GDM1 (cell line): Measurements from ENCODE around the gene SYCE1L.
"Not testable (repeated sequence)": the region's sequence is repeated elsewhere in the genome, so short reads cannot be mapped to it uniquely, and the experiment has no call there.

Experiments used
- DNase-seq: peaks from one replicate; lab custom pipeline; 2025; lab: John Stamatoyannopoulos, UW

Gene SYCE1L

DNA sequence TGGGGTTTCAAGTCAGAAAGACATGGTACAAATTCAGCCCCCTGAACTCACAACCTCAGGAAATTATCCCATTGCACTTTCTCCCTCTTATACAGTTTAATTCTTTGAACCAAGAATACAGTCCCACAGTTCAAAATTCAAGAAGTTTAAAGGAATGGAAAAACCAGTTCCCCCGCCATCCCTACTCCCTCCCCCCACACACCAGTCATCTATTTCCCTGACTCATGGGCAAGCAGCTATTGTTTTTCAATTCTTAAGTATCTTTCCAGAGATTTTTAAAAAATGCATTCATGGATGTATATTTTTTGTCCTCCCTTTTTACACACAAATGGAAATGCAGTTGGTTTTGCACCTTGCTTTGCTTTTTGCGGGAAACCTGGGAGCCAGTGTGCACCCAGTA is 7.3 kb downstream of the SYCE1L start:
- no peak for DNase-seq

DNA sequence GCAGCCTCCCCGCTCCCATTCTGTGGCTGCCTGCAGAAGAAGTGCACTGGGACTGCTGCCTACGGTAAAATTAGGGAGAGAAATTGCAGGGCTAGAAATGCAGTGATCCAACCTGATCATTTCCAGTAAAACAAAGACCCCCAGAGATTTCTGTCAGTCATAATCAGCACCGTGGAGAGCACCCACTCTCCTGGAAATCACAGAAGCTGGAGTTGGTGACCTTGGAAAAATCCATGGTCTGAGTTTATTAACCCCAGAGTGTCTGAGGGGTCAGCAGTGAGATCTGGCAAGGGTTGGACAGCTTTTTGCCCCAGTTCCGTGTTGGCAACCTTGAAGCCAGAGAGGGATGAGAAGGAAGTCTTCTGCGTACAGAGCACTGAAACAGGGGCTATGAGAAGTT is 7.8 kb downstream of the SYCE1L start:
- DNase-seq = no peak

DNA sequence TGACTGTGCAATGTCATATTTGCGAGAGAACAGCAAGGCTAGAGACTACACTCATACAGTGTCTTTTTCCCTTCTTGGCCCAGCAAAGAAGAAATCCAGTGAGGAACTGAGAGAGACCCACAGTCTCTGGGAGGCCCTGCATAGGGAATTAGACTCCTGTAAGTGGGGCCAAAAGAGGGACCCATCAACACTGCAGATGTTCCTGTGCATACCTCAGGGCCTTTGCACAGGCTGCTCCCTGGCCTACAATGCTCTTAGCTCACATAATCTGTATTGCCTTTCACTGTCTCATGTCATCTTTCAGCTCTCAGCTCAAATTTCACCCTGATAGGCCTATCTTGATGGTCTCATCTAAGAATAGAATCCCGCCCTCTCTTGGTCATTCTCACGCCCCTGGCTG is 9.2 kb downstream of the SYCE1L start:
- DNase-seq = no peak

DNA sequence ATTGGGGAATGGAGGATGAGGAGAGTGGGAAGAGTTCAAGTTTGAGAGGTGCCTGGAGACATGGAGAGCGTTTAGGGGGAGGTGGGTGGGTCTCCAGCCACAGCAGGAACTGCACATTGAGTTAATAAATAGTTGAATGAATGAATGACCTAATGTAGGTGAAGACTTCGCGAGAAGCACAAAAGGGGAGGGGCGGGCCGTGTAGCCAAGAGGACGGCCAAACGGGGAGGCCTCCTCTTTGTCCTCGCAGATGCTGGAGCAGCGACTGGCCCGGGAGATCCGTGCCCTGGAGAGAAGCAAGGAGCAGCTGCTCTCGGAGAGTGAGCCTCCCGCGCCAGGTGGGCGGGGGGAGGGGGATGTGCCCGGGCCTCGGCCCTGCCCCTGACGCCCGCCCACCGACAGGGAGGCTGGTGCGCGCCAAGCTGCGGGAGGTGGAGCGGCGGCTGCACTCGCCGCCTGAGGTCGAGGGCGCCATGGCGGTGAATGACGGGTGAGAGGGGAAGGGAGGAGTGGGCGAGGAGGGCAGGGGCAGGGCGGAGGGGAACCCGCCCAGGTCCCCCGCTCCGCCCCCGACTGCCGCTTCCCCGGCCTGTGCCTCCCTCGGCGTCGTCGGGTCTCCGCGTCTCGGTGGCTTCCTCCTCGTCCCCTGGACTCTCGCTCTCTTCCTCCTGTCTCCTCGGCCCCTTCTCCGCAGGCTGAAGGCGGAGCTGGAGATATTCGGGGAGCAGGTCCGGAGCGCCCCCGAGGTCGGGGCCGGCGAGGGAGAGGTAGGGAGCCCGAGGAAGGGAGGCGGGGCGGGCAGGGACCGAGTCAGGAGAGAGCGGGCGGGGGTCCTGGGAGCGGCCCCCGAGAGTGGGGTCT is 12.9 kb downstream of the SYCE1L start:
- peak; percentile 11 for DNase-seq

DNA sequence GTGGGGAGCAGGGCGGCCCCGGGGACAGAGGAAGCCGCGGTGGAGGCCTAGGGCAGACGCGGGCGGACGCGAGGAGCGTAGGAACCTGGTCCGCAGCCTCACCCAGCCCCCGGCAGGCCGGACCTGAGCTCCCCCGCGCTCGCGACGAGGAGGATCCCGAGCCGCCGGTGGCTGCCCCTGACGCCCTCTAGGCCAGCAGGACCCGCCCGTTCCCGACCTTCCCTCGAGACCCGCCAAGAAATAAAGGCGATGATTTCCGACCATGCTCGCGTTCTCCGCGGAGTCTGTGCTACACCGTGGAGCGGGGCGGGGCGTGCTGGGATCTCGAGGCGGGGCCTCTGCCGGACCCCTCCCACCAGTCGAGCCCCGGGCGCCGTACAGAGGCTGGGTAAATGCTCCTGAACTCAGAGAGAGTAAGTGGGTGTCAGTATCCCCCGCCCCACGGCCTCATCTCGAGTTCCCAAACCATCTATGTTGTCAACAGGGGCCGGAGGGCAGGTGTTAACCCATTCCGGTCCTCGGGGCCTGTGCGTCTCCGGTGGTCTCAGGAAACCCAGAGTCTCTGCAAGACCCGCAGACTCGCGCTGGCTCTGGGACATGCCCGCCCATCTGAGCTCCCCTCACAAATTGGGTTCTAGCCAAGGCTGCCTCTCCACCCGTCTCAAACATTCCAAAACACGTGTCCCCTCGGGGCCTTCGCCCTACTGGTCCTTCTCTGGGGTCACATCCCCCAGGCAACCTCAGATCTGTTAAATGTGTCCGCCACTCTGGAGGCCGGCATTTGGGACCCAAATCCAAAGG is 13.7 kb downstream of the SYCE1L start:
- peak; percentile 20 for DNase-seq

DNA sequence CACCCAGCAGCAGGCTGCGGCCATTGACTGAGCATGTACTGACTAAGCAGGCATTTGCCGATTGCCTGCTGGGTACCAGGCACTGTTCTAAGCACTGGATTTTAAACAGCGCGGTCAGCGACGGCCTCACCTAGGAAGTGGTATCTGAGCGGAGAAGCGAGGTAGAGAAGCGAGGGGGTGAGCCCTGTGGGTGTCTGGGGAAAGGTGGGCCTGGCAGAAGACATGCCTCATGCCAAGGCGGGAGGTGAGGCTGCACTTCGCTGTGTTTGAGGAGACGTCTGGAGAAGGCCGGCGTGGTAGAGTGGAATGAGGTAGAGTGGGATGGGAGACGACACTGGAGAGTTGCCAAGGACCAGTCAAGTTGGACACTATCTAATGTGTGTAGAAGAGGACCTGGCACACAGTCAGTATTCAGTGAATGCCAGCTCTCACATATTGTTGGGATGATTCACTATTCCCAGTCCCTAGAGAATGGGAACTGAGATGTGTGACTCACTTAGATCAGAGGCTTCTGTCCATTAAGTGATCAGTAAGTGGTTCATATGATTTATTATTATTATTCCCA is 14.4 kb downstream of the SYCE1L start:
- DNase-seq = no peak

DNA sequence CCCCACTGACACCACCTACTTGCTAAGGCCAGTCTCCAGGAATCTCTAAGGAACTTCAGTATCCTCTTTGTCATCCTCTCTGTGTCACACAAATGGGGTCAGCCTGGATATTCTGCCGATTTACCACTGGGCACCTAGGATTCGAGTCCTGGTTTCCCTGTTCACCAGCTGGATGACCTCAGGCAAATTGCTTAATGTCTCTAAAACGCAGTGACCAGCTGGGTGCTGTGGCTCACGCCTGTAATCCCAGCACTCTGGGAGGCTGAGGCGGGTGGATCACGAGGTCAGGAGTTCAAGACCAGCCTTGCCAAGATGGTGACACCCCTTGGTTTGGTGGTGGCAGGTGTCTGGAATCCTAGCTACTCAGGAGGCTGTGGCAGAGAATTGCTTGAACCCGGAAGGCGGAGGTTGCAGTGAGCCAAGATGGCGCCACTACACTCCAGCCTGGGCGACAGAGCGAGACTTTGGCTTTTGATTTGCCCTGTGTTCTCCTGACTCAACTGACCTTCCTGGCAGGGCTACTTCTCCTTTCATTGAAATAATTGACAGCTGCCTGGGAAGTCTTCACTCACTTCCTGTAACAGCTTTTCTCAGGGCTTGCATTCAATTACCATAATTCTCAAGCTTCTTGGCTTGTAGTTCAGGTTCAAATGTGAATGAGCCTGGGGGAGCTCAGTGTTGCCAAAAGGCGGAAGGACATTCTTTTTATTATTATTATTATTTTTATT is 15.4 kb downstream of the SYCE1L start:
- DNase-seq = no peak

DNA sequence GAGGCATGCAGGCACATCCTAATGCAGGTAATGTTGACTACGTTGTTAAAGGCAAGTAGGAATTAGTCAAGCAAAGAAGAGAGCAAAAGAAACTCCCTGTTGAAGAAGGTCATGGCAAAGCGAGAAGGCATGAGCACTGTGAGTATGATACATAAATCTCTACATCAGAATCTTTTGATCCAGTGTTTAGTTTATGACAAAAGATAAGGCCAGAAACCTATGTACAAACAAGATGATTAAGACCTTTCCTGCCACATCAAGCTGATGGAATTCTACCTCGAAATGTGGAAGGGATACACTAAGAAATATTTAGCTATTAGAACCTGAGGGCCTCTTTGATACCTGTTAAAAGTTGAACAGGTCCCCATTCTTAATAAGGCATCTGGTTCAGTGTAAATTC is 20.2 kb downstream of the SYCE1L start:
- DNase-seq = no peak

DNA sequence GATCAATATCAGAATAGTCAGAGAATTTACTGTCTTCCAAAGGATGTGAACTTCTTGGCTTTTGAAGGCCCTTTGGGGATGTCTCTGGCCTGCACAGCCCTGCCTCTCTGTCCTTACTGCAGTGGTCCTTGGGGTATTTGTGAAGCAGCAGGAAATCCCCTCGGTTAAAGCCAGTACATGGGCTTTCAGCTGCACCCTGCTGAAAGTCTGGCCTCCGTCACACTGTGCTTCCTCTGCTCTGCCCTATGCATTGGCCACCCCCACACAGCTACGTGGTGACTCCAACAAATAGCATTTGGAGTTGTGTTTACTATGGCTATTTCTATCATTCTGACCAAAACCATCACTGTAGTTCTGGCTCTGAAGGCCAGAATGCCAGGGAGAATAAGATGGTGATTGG is 21.2 kb downstream of the SYCE1L start:
- DNase-seq = no peak

DNA sequence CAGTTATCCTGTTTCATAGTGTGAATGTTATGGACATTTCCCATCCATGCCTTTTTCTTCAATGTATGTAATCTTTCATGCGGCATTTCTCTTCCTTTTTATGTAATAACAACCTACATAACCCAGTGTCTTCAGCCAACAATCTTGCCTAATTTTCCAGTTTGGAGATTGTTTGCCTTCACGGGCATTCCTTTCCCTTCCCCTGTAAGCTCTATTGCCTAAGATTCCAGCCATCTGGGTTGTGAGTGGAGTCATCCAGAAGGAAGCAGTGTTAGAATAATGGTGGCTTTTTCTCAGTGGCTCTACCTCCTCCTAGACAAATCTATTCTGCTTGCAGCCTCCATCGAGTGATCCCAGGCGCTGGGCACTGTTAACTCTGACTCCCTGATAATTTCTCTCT is 22.3 kb downstream of the SYCE1L start:
- DNase-seq = no peak

DNA sequence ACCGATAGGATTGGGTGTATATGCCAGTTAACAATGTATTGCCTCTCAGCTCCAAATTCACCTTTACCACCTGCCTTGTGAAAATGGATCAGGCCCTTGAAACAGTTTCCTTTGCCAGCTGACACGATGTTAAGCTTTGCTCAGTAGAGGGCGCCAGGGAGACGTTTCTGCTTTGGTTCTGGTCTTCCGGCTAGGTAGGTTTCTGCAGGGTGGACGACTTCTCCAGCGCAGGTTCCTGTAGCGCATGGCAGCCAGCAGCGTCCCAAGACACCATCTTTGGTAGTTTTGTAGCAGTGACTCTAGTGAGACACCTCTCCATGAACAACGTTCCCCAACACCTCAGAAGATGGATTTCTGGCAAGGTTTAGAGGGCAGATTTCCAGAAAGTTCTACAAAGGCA is 24.0 kb downstream of the SYCE1L start:
- DNase-seq = no peak

DNA sequence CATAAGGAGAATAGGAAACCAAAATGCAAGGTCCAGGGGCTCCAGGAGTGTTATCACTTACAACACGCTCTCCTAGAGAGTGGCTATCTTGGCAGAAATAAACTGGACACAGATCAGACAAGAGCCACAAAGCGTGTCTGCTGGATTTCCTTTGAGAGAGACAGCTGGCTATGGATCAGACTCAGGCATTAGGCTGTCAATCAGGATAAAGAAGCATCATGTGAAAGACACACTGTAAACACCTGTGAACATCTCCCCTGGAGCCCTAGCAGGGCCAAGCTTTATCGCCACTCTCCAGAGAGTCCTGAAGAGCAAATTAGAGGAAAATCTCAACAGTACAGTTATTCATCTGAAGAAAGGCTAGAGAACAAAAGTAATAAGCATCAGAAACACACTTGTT is 26.0 kb downstream of the SYCE1L start:
- DNase-seq = no peak

DNA sequence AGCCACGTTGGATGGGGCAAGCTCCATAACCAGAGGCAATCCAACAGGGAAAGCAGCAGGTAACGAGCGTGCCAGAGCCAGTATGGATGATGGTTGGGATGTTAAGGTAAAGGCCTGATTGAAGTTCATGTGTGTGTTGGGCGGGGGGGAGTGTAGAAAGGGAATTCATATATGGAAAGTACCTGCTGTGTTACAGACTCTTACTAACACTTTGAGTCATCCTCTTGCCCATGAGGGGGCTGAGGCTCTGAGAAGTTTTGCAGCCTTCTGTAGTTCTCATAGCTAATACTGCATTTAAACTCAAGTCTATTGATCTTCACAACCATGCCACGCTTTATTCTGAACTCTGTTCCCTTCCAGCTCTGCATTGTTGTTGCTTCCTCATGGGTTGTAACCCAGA is 28.5 kb downstream of the SYCE1L start:
- DNase-seq = no peak

DNA sequence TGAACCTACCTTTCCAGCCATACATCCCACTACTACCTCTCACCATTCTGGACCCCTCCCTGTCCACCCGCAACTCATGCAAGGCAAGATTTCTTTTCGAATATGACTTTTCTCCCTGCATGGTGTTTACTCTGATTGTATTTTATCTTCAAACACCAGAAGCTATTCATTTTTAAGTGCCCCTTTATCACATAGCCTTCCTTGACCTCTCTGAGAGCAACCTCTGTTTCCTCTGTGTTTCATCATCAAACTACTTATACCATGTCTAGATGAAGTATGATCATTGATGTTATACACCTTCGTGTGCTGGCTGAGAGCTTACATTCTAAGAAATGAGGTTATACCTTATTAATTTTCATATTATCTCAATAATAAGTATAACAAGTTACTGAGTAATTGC is 31.8 kb downstream of the SYCE1L start:
- DNase-seq = no peak

DNA sequence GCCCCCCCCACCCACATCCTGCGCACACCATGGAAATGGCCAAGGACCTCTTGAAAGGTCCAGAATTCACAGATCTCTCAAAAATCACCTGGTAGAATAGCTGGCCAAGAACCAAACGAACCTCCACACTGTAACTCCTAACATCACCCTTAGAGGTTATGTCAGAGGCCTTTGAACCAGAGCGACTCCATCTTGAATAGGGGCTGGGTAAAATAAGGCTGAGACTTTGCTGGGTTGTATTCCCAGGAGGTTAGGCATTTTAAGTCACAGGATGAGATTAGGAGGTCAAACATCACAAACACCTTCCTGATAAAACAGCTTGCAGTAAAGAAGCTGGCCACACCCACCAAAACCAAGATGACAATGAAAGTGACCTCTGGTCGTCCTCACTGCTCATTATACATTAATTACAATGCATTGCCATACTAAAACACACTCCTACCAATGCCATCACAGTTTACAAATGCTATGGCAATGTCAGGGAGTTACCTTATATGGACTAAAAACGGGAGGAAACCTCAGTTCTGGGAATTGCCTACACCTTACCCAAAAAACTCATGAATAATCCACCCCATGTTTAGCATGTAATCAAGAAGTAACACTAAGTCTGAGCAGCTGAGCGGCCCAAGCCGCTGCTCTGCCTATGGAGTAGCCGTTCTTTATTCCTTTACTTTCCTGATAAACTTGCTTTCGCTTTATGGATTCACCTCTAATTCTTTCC is 34.8 kb downstream of the SYCE1L start:
- no peak for DNase-seq

DNA sequence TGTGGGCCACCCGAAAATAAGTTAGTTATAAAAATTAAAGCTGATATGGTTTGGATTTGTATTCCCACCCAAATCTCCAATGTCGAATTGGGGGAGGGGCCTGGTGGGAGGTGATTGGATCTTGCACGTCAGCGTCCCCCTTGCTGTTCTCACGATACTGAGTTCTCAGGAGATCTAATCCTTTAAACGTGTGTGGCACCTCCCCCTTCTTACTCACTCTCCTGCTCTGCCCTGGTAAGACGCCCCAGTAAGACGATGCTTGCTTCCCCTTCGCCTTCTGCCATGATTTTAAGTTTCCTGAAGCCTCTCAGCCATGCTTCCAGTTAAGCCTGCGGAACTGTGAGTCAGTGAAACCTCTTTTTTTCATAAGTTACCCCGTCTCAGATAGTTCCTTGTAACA is 35.4 kb downstream of the SYCE1L start:
- DNase-seq = no peak

DNA sequence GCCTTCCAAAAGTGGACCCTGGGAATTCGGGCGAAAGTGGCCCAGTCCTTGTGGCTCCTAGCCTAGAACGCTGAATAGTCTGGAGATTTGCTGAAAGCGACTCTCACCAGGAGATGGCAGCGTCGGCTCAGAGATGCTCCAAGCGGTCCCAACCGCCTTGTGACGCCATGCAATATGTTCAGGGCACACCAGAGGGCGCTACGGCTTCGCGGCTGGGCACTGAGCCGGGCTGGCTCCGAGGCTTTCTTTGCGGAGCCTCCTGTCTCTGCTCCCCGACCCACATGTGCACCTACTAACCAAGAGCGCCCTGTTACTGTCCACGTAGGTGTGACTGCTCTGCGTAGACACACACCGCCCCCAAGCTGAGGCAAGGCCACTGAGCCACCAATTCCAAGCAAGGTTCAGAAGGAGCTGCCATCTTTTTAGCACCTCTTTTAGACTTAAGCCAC is 36.9 kb downstream of the SYCE1L start:
- peak; percentile 28 for DNase-seq

DNA sequence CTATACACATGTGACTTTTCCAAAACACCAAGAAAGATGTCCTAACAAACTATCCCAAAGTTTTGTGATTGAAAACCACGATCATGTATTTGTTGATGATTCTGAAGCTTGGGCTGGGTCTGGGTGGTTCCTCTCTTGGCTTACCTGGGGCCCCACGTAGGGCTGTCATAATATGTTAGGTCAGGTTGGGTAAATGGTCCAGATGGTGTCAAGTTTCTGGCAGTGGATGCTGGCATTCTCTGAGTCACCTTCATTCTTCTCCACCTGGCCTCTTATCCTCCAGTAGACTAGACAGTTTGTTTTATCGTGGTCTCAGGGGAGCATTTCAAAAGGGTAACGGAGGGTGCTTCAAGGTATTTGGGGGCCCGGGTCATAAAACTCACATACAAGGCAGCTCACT is 39.4 kb downstream of the SYCE1L start:
- no peak for DNase-seq

DNA sequence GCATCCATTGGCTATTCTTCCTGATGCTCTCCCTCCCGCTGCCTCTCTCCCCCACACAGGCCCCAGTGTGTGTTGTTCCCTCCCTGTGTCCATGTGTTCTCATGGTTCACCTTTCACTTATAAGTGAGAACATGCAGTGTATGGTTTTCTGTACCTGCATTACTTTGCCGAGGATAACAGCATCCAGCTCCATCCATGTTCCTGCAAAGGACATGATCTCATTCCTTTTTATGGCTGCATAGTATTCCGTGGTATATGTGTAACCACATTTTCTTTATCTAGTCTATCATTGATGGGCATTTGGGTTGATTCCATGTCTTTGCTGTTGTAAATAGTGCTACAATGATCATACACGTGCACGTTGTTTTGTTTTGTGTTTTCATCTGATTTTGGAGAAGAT is 43.3 kb downstream of the SYCE1L start:
- DNase-seq = not testable (repeated sequence)

DNA sequence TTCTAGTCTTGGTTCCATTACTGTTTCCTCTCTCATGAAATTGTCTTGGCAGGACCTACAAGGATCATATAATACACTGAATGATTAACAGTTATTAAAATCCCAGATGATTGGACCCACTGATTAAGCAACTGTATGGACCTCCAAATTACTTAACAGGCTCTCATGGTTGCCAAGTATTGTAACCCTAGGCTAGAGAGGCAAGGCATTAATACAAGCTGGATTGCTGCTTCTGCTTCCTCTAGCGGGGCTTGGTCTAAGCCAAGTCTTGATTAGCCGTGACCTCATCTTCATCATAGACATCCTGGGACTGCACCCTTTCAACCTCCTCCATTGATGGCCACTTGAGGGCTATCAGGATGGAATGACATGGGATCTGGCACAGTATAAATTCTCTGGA is 46.9 kb downstream of the SYCE1L start:
- DNase-seq = no peak

DNA sequence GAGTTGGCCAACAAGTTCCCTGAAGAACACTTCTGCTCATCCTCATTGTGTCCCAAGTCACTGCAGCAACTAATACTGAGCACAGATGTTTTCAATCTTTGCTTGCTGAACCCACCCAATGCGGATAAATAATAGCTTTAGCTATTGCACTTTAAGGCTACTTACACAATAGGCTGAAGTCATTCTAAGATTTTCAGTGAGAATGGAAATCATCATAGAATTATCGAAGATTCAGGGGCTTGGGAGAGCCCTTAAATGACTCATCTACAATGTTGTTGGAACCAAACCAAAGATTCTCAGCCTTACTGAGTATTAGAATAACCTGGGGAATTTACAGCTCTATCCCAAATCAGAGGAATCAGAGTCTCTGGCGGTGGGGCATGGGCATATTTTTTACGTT is 51.2 kb downstream of the SYCE1L start:
- DNase-seq = no peak
